ENCODE measurements around the gene PLA2G4A.

DNA sequence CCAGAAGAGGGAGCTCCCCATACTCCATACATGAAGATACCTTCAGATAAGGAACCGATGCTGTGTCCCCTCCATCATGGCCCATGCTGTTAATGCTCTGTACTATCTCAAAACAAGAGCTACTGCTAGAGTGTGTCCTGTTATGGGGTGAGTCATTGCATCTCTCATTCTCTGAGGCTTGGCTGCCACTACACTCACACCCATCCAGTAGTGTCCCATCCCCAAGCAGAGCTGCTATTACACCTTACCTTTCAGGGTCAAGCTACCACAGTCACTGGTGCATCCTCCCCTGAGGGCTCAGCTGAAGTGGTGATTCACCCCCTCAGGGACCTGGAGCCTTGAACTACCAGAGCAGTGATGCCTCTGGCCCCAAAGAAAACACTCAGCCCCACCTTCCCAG is 198.5 kb downstream of the PLA2G4A start:
- no peak for TF ChIP-seq CTCF (optimal IDR thresholded peaks at IDR 0.05 in 1 of 3, IDR thresholded peaks at IDR 0.05 in 1 of 3, conservative IDR thresholded peaks at IDR 0.05 in 1 of 3; ENCODE audit: extremely low read depth in 1 of 3, insufficient read depth in 2 of 3, low read length in 3 of 3)
- TF ChIP-seq EZH2 (IDR thresholded peaks at IDR 0.05; ENCODE audit: low read length), result no peak

Measured in keratinocyte (primary cell).